K562 (cell line): ENCODE results near the gene NHSL2. TPM values are rescaled to one million over a fixed set of nuclear protein-coding genes. Genes with fewer than 3 reads are reported as not detected.

Experiments
- ATAC-seq: fragments of 200-7000 bp; cut with Tn5 transposase; 3 replicates; pipeline ENCODE4 v1.9.1; 2020; ENCODE audit warnings: moderate library complexity
- BruUV-seq: library from RNA; stranded (reverse); fragments of 400-500 nt; replicated peaks from 2 replicates; lab custom pipeline; 2021; lab: Mats Ljungman, UMichigan
- CTCF ChIA-PET: fragments of 300-600 bp; formaldehyde crosslinking; extraction: SDS; loops from one replicate; lab custom pipeline; 2021; ENCODE audit warnings: low intra/inter-chr PET ratio; lab: Yijun Ruan, JAX
- POLR2A ChIA-PET: fragments of 300-600, 350-650 bp; sonication (Branson Sonifier 250); formaldehyde crosslinking; extraction: SDS; loops from one replicate; lab custom pipeline; 2021; ENCODE audit warnings: antibody characterized with exemption, inconsistent platforms; lab: Yijun Ruan, JAX
- DNase-seq, 4 experiments: peaks; one replicate each; pipeline versions ENCODE4 v3.0.0 to v3.0.0-alpha.2; 2011 to 2018; ENCODE audit warnings: low spot score in 3 of 4, mixed read lengths in 3 of 4; ENCODE audit errors: extremely low read depth in 1 of 4
- FAIRE-seq: peaks from 2 replicates; lab custom pipeline; 2011; peaks lifted over from hg19 to GRCh38; lab: Jason Lieb, UNC
- H2AFZ ChIP-seq: 2 replicates; pipeline ENCODE4 v1.6.0; 2011; ENCODE audit warnings: low read depth, low read length, control low read depth, inconsistent platforms
- H3K27ac ChIP-seq: fragments of 200-600 bp; 3 replicates; pipeline ENCODE4 v1.8.0; 2011; ENCODE audit warnings: low read depth, mild to moderate bottlenecking, control low read depth, inconsistent platforms, low read length, moderate library complexity, mixed read lengths; ENCODE audit errors: extremely low read depth
- H3K27me3 ChIP-seq, 2 experiments: fragments of 300-600 bp in 1 of 2; 2 replicates in 1 of 2; 3 replicates in 1 of 2; pipeline versions ENCODE4 v1.6.0 to v1.8.0; 2011; ENCODE audit warnings: inconsistent platforms in 2 of 2, low read length in 2 of 2, mild to moderate bottlenecking in 1 of 2, mixed read lengths in 1 of 2, moderate library complexity in 1 of 2; ENCODE audit not compliant: control insufficient read depth in 2 of 2, insufficient read depth in 2 of 2
- H3K36me3 ChIP-seq: fragments of 300-600 bp; 3 replicates; pipeline ENCODE4 v1.8.0; 2011; ENCODE audit warnings: mild to moderate bottlenecking, low read length, inconsistent platforms; ENCODE audit not compliant: control insufficient read depth, insufficient read depth
- H3K4me1 ChIP-seq, 2 experiments: fragments of 200-600 bp in 1 of 2; replicated peaks in 1 of 2; 2 replicates in 1 of 2; 3 replicates in 1 of 2; pipeline versions ENCODE4 v1.5.1 to v1.8.0; 2011; ENCODE audit warnings: inconsistent platforms in 2 of 2, low read length in 2 of 2, mild to moderate bottlenecking in 1 of 2, mixed read lengths in 1 of 2, moderate library complexity in 1 of 2; ENCODE audit not compliant: control insufficient read depth in 2 of 2, insufficient read depth in 2 of 2
- H3K4me2 ChIP-seq: 2 replicates; pipeline ENCODE4 v1.6.1; 2011; ENCODE audit warnings: low read length, control low read depth, inconsistent platforms, mixed read lengths; ENCODE audit not compliant: insufficient read depth
- H3K4me3 ChIP-seq: fragments of 200-600 bp; sonication (generic), shearing (Covaris generic); 2 replicates; pipeline ENCODE4 v1.5.1; 2016; ENCODE audit warnings: control low read depth, inconsistent platforms
- H3K79me2 ChIP-seq: fragments of 200-600 bp; 3 replicates; pipeline ENCODE4 v1.8.0; 2011; ENCODE audit warnings: low read length, inconsistent platforms; ENCODE audit not compliant: control insufficient read depth, insufficient read depth
- H3K9ac ChIP-seq, 2 experiments: 2 replicates each; pipeline versions ENCODE4 v1.6.0 to v1.6.1; 2011; ENCODE audit warnings: low read depth in 2 of 2, low read length in 2 of 2, control low read depth in 1 of 2, inconsistent platforms in 1 of 2, mild to moderate bottlenecking in 1 of 2, mixed read lengths in 1 of 2; ENCODE audit not compliant: insufficient read depth in 1 of 2
- H3K9me1 ChIP-seq: one replicate; pipeline ENCODE4 v1.6.0; 2011; ENCODE audit warnings: inconsistent platforms, mild to moderate bottlenecking, low read length, moderate library complexity; ENCODE audit not compliant: control insufficient read depth, insufficient read depth
- H3K9me3 ChIP-seq: replicated peaks from 2 replicates; pipeline ENCODE4 v1.5.1; 2011; ENCODE audit warnings: low read depth, low read length, inconsistent platforms; ENCODE audit not compliant: control insufficient read depth, insufficient read depth
- H4K20me1 ChIP-seq: replicated peaks from 2 replicates; pipeline ENCODE4 v1.6.1; 2011; ENCODE audit warnings: low read length, inconsistent platforms, mixed read lengths; ENCODE audit not compliant: control insufficient read depth, insufficient read depth
- E2F6 ChIP-seq, 2 experiments: IDR thresholded peaks; 2 replicates each; pipeline ENCODE4 v1.6.1; 2011; ENCODE audit warnings: borderline replicate concordance in 1 of 2, control low read depth in 1 of 2, low read depth in 1 of 2, low read length in 1 of 2, mild to moderate bottlenecking in 1 of 2, mixed read lengths in 1 of 2, moderate library complexity in 1 of 2; ENCODE audit not compliant: insufficient read depth in 1 of 2, insufficient read length in 1 of 2, poor library complexity in 1 of 2, severe bottlenecking in 1 of 2; ENCODE audit errors: extremely low read depth in 1 of 2
- ESRRB ChIP-seq: fragments of 250-450 bp; sonication (Bioruptor Pico); IDR thresholded peaks from 2 replicates; pipeline ENCODE4 v1.5.0; 2020; ENCODE audit warnings: mild to moderate bottlenecking, moderate library complexity, borderline replicate concordance
- ETV5 ChIP-seq: sonication (generic); formaldehyde crosslinking; IDR thresholded peaks from 2 replicates; pipeline ENCODE4 v1.4.0; 2020; ENCODE audit warnings: low read depth, mild to moderate bottlenecking, missing genetic modification reagents
- MBD2 ChIP-seq: sonication (generic); IDR thresholded peaks from 2 replicates; pipeline ENCODE4 v1.6.1; 2016; ENCODE audit warnings: low read depth, borderline replicate concordance
- MEIS2 ChIP-seq: fragments of 450-650 bp; IDR thresholded peaks from 2 replicates; pipeline ENCODE4 v1.6.1; 2014; ENCODE audit warnings: mild to moderate bottlenecking; ENCODE audit not compliant: partially characterized antibody
- ZNF143 ChIP-seq: sonication (generic); formaldehyde crosslinking; IDR thresholded peaks from 2 replicates; pipeline ENCODE4 v1.9.0; 2022; ENCODE audit warnings: mild to moderate bottlenecking, missing genetic modification reagents
- ZNF699 ChIP-seq: fragments of 250-450 bp; sonication (Bioruptor Pico); IDR thresholded peaks from 2 replicates; pipeline ENCODE4 v1.8.0; 2021; ENCODE audit warnings: mild to moderate bottlenecking, moderate library complexity; ENCODE audit not compliant: insufficient replicate concordance
- WGBS: fragments of 100-300 bp; shearing (Covaris generic); methylation state at CpG from one replicate; pipeline ENCODE4 v1.1.6; 2016; ENCODE audit warnings: low coverage, mixed read lengths; ENCODE audit not compliant: insufficient coverage; ENCODE audit errors: missing lambda C conversion rate; 5-methylcytosine and 5-hydroxymethylcytosine counted together
- in situ Hi-C: fragments of 300-500 bp; cut with MboI; formaldehyde crosslinking; loops from 4 replicates; pipeline ENCODE4 v1.15.0; 2018; ENCODE audit warnings: inconsistent platforms, mixed read lengths
- intact Hi-C: fragments of 100-400 bp; cut with micrococcal nuclease; formaldehyde crosslinking; loops from 2 replicates; pipeline ENCODE4 v1.14.2; 2022
- polyA plus RNA-seq, 8 experiments: library from polyadenylated mRNA; depleted of rRNA in 4 of 8; stranded (reverse) in 5 of 8; unstranded in 3 of 8; fragments of >200 nt; fragmentation: Nextera tagmentation in 2 of 8; fragmentation: Illumina TruSeq in 1 of 8; extraction: Ambion mirVana in 2 of 8; extraction: Trizol in 1 of 8; gene quantifications; 2 replicates each; pipeline versions ENCODE4 v1.2.1 to v1.2.3, GENCODE V29; 2011 to 2014; ENCODE audit warnings: inconsistent platforms in 1 of 8, missing spikeins in 1 of 8
- total RNA-seq, 7 experiments: library from RNA; depleted of rRNA in 6 of 7; stranded (reverse); fragments of >200 nt in 6 of 7; fragmentation: Illumina TruSeq in 2 of 7; extraction: Trizol in 2 of 7; gene quantifications; 2 replicates each; pipeline versions ENCODE4 v1.2.1 to v1.2.3, GENCODE V29; 2011 to 2021; ENCODE audit warnings: low replicate concordance in 1 of 7

Gene NHSL2
- total and polyA plus RNA-seq, 9 of the 15 experiments (the other 6 are each of a cell fraction or from before 2014, with no cell fraction given): 0.02 TPM; not detected in 8

GRCh38 chrX:71935476-71935875 lies 24.8 kb downstream of the NHSL2 start:
- ATAC-seq (no peak), DNase-seq (no peak), FAIRE-seq (no peak)
- ChIA-PET CTCF (no interaction called here), POLR2A (no interaction called here)
- no peak overlapping the region for H3K9ac ChIP-seq
- H3K9me3 ChIP-seq: no peaks in the 10 kb centered on the region
- in situ Hi-C loops (no loop called here), intact Hi-C loops (no loop called here)
- H3K27ac ChIP-seq: no peak overlapping the region
- H3K27me3 ChIP-seq: no peaks in the 10 kb centered on the region; a peak in 2 of 5 replicates
- TF ChIP-seq ZNF699 (CRISPR knock-in tag) (no peak), MEIS2 (no peak), ESRRB (CRISPR knock-in tag) (no peak), E2F6 (IDR thresholded peaks at IDR 0.05; ENCODE audit: borderline replicate concordance in 1 of 2, extremely low read depth in 1 of 2, insufficient read depth in 1 of 2, insufficient read length in 1 of 2, low read depth in 1 of 2, low read length in 1 of 2, poor library complexity in 1 of 2, severe bottlenecking in 1 of 2) (no peak), MBD2 (no peak), ETV5 (CRISPR knock-in tag) (no peak), ZNF143 (no peak)
- H2AFZ ChIP-seq: no peak overlapping the region
- no peaks in the 10 kb centered on the region for H3K36me3 ChIP-seq
- no peaks in the 10 kb centered on the region for H3K4me1 ChIP-seq
- no peaks in the 10 kb centered on the region for H4K20me1 ChIP-seq
- no peaks in the 10 kb centered on the region for H3K9me1 ChIP-seq
- WGBS: 4% methylated on average over 3 of the region's 3 CpGs
- no peak overlapping the region for H3K4me2 ChIP-seq
- BruUV-seq: no TSS peak
- no peak overlapping the region for H3K4me3 ChIP-seq
- H3K79me2 ChIP-seq: no peaks in the 10 kb centered on the region
